ENCODE data around the gene RPS14. TPM values are rescaled to one million over a fixed set of nuclear protein-coding genes. Genes with fewer than 3 reads are reported as not detected.

The RPS14 gene
- total RNA-seq, 1 donor from 2014 or later, result 1,941 TPM

DNA sequence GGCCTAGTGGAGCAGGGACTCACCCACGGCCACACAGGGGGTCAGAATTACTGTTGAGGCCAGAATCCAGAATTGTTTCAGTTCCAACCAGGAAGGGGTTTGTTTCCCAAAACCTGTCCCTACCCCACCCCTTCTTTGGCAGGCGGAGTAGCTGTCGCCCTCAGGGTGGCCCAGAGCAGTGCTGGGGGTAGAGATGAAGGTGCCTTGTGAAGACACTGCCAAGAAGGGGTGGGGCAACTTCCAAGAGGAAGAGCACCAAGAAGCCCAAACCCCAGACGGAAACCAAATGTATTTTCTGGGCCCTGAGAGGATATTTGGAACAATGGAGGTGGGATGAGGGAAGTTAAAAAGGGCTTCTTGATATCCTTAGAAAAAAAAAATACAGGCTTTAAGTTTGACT lies 47.0 kb upstream of the RPS14 start:
- DNase-seq (ENCODE audit: low spot score, unreplicated experiment), result no peak
- H3K9me3 Mint-ChIP-seq (ENCODE audit: low read depth), result no peaks in the 10 kb centered on the region
- no peaks in the 10 kb centered on the region for H3K27me3 Mint-ChIP-seq
- H3K36me3 Mint-ChIP-seq (ENCODE audit: insufficient read depth), result peaks cover 1% of the 10 kb centered on the region
- peaks cover 51% of the 10 kb centered on the region for H3K4me1 Mint-ChIP-seq (ENCODE audit: low read depth)
- peak overlapping the region; percentile 85 for H3K27ac Mint-ChIP-seq
- TF ChIP-seq, protein P1, sequence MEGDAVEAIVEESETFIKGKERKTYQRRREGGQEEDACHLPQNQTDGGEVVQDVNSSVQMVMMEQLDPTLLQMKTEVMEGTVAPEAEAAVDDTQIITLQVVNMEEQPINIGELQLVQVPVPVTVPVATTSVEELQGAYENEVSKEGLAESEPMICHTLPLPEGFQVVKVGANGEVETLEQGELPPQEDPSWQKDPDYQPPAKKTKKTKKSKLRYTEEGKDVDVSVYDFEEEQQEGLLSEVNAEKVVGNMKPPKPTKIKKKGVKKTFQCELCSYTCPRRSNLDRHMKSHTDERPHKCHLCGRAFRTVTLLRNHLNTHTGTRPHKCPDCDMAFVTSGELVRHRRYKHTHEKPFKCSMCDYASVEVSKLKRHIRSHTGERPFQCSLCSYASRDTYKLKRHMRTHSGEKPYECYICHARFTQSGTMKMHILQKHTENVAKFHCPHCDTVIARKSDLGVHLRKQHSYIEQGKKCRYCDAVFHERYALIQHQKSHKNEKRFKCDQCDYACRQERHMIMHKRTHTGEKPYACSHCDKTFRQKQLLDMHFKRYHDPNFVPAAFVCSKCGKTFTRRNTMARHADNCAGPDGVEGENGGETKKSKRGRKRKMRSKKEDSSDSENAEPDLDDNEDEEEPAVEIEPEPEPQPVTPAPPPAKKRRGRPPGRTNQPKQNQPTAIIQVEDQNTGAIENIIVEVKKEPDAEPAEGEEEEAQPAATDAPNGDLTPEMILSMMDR (IDR thresholded peaks at IDR 0.05; ENCODE audit: unreplicated experiment), result no peak
- no peak overlapping the region for H3K4me3 Mint-ChIP-seq (ENCODE audit: low read depth)

DNA sequence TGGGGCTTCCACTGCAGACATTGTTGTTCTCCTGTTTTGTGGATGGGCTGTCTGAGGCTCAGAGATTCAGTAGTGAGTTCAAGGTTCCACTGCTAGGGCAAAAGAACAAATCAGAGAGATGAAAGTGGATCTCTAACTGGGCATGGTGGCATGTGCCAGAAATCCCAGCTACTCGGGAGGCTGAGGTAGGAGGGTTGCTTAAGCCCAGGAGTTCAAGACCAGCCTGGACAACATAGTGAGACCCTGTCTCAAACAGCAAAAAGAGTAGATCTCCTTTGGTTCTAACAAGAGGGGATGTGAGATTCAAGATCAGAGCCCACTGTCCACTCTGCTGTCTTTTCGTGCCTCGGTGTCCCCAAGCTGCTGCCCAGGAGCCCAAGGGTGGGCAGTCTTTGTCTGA lies 46.6 kb upstream of the RPS14 start:
- H3K9me3 Mint-ChIP-seq (ENCODE audit: low read depth), result no peaks in the 10 kb centered on the region
- no peak for DNase-seq (ENCODE audit: low spot score, unreplicated experiment)
- TF ChIP-seq, protein P1 (IDR thresholded peaks at IDR 0.05; ENCODE audit: unreplicated experiment), result no peak
- H3K27ac Mint-ChIP-seq, result peak overlapping the region; percentile 85
- H3K4me3 Mint-ChIP-seq (ENCODE audit: low read depth), result no peak overlapping the region
- peaks cover 54% of the 10 kb centered on the region for H3K4me1 Mint-ChIP-seq (ENCODE audit: low read depth)
- H3K36me3 Mint-ChIP-seq (ENCODE audit: insufficient read depth), result peaks cover 2% of the 10 kb centered on the region
- H3K27me3 Mint-ChIP-seq, result no peaks in the 10 kb centered on the region

DNA sequence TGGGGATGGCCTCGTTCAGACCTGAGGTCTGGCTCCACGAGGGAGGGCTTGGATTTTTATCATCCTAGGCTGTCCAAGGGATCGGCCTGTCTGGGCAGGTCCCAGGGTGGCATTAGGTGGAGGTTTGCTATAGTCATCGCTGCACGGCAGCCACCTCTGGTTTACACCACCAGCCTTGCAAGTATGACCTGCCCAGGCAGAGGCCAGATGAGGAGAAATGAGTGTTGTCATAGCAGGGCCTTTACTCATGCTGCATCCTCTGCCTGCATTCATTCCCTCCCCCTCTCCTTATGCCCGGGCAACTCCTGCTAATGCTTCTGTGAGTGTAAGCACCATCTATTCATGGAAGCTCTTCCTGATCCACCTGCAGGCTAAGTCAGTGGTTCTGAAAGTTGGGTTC lies 43.1 kb upstream of the RPS14 start:
- Mint-ChIP-seq H3K36me3 (ENCODE audit: insufficient read depth) (peaks cover 8% of the 10 kb centered on the region), H3K27ac (peak overlapping the region; percentile 73), H3K4me3 (ENCODE audit: low read depth) (no peak overlapping the region), H3K4me1 (ENCODE audit: low read depth) (peaks cover 51% of the 10 kb centered on the region), H3K27me3 (no peaks in the 10 kb centered on the region), H3K9me3 (ENCODE audit: low read depth) (no peaks in the 10 kb centered on the region)
- no peak for DNase-seq (ENCODE audit: low spot score, unreplicated experiment)
- TF ChIP-seq, protein P1 (IDR thresholded peaks at IDR 0.05; ENCODE audit: unreplicated experiment), result no peak

DNA sequence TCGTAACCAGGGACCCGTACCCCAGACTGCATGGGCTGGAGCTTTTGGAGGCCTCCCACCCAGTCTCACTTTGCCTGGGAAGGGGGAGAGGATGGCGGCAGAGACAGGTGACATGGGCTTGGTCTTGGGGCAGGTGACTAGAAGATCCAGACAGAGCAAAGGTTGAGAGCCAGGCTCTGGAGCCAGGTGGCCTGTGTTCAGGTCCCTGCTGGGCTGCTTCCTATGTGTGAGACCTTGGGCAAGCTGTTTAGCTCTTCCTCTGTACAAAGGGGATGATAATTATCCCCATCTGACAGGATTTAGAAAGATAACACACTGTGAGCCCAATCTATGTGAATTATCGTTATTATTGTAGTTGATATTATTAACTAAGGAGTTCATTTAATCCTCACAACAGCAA lies 42.3 kb upstream of the RPS14 start:
- peak overlapping the region; percentile 73 for H3K27ac Mint-ChIP-seq
- DNase-seq (ENCODE audit: low spot score, unreplicated experiment), result no peak
- peaks cover 8% of the 10 kb centered on the region for H3K36me3 Mint-ChIP-seq (ENCODE audit: insufficient read depth)
- TF ChIP-seq, protein P1 (IDR thresholded peaks at IDR 0.05; ENCODE audit: unreplicated experiment), result no peak
- no peak overlapping the region for H3K4me3 Mint-ChIP-seq (ENCODE audit: low read depth)
- H3K27me3 Mint-ChIP-seq, result no peaks in the 10 kb centered on the region
- no peaks in the 10 kb centered on the region for H3K9me3 Mint-ChIP-seq (ENCODE audit: low read depth)
- H3K4me1 Mint-ChIP-seq (ENCODE audit: low read depth), result peaks cover 52% of the 10 kb centered on the region

- no peaks in the 10 kb centered on the region for H3K27me3 Mint-ChIP-seq
- H3K4me3 Mint-ChIP-seq (ENCODE audit: low read depth), result no peak overlapping the region
- TF ChIP-seq, protein P1 (IDR thresholded peaks at IDR 0.05; ENCODE audit: unreplicated experiment), result no peak
- no peaks in the 10 kb centered on the region for H3K9me3 Mint-ChIP-seq (ENCODE audit: low read depth)
- no peak for DNase-seq (ENCODE audit: low spot score, unreplicated experiment)
- H3K4me1 Mint-ChIP-seq (ENCODE audit: low read depth), result peaks cover 48% of the 10 kb centered on the region
- H3K36me3 Mint-ChIP-seq (ENCODE audit: insufficient read depth), result peaks cover 7% of the 10 kb centered on the region
- H3K27ac Mint-ChIP-seq, result peak overlapping the region; percentile 58
Measured at GRCh38 chr5:150490754-150491153, 41.2 kb upstream of the RPS14 start.
